ENCODE measurements around the gene PPP4R3A.
A peak's percentile ranks its signal among the peaks of the same experiment; 100 is the strongest.
"Not testable (repeated sequence)": the region's sequence is repeated elsewhere in the genome, so short reads cannot be mapped to it uniquely, and the experiment has no call there.

PPP4R3A gene

DNA sequence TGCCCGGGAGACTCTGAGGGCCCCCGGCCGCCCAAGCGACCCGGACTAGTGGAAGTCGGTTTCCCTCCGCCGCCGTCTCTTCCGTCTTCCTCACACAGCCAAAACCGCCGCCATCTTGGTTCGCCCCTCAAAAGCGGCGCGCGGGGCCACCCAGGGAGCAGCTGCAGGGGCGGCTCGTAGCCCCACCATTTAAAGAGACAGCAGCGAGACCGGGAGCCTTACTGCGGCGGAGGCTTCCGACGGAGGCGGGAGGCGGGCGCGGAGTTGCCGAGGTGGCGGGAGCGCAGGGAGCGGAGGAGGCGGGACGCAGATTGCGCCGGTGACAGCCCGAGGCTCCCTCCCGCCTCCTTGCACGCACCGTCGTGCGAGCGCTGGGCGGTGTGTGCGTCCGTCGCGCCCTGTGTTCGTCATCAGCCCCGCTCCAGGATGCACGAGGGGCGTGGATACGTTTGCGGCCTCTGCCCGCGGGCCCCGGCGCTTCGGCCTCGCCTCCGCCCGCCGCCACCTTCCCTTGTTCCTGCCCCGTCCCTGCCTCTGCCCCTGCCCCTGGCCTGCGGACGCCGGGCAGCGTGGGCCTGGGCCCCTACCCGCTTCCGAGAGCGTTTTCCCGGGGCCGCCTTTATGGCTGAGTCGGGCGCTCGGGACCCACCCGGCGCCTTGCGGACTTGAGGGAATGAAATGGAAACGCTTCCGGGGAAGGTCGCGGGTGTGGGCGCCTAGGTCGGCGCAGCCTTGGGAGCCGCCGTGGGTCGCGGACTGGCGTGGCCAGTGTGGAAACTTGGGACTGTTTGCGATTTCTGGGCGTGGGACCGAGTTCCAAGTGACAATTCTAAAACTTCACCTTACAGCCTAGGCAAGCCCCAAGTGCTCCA lies at the start of gene PPP4R3A:
PPP4R3A (minus strand) TSS at position 140 of the 872 bp plus-strand sequence. CDS start 663 bp downstream, outside the sequence.
- peak; percentile 93 for DNase-seq (ENCODE audit: low spot score)

DNA sequence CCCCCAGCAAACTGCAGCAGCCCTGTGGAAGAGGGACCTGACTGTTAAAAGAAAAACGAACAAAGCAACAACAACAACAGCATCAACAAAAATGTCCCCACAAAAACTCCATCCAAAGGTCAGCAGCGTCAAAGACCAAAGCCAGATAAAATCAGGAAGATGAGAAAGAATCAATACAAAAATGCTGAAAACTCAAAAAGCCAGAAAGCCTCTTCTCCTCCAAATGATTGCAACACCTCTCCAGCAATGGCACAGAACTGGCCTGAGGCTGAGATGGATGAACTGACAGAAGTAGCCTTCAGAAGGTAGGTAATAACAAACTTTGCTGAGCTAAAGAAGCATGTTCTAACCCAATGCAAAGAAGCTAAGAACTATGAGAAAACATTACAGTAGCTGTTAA lies 45.4 kb upstream of the PPP4R3A start:
- no peak for DNase-seq (ENCODE audit: low spot score)

DNA sequence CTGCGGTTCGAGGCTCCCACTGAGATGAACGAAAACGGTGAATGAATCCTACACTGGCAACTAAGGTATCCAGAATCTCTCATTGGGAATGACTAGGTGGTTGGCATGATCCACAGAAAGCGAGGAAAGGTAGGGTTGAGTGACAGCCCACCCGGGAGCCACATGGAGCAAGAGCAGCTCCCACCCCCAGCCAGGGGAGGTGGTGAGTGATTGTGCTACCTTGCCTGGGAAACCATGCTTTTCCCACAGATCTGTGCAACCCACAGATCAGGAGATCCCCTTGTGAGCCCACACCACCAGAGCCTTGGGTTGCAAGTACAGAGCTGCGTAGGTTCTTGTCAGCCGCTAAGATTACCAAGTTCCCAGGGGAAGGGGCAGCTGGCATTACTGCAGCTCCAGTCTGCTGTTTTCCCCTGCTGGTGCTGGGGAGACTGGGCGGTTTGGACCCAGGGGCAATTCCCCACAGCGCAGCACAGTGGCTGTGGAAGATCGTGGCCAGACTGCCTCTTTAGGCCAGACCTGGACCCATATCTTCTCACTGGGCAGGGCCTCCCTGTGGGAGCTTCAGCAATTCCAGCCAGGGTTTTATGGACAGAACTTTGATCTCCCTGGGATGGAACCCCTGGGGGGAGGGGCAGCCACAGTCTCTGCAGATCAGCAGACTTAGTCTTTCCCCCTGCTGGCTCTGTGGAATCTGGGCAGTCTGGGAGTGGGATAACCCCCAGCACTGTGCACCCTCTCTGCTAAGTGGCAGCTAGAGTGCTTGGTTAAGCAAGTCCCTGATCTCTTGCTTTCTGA lies 44.6 kb upstream of the PPP4R3A start:
- no peak for DNase-seq (ENCODE audit: low spot score)

DNA sequence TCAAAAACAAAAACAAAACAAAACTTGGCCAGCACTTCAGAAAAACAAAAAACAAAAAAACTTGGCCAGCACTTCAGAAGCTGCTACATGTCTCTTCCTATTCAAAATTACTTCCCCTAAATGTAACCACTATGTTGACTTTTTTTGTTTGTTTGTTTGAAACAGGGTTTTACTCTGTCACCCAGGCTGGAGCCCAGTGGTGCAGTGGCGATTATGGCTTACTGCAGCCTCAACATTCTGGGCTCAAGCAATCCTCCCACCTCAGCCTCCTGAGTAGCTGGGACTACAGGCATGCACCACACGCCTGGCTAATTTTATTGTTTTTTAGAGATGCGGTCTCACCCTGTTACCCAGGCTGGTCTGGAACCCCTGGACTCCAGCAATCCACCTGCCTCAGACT lies 38.0 kb upstream of the PPP4R3A start:
- no peak for DNase-seq (ENCODE audit: low spot score)

DNA sequence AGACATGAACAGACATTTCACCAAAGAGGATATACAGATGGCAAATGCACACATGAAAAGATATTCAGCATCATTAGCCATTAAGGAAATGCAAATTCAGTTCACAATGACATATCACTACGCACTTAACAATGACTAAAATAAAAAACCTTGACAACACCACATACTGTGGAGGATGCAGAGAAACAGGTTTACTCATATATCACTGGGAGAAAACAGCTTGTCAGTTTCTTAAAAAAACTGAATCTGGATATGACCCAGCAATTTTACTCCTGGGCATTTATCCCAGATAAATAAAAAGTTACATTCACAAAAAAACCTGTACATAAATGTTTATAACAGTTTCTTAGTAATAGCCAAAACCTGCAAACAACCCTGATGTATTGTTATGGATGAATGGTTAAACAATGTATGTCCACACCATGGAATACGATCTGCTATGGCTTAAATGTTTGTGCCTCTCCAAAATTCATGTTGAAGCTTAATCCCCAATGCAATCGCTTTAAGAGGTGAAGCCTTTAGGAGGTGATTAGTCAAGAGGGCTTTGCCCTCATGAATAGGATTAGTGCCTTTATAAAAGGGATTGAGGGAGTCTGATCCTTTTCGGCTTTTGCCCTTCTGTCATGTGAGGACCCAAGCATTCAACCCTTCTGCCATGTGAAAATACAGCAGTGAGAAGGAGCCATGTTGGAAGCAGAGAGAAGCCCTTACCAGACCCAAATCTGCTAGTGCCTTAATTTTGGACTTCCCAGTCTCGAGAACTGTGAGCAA lies 36.0 kb upstream of the PPP4R3A start:
- no peak for DNase-seq (ENCODE audit: low spot score)

DNA sequence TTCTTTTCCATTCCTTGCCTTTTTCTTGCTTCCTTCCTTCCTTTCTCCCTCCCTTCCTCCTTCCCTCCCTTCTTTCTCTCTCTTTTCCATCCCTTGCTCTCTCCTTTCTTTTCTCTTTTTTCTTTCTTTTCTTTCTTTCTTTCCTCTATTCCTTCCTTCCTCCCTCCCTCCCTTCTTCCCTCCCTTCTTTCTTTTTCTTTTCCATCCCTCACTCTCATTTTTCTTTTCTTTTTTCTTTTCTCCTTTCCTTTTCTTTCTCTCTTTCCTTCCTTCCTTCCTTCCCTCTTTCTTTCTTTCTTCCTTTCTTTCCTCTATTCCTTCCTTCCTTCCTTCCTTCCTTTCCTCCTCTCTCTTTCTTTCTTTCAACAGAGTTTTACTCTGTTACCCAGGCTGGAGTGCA lies 35.1 kb upstream of the PPP4R3A start:
- no peak for DNase-seq (ENCODE audit: low spot score)

DNA sequence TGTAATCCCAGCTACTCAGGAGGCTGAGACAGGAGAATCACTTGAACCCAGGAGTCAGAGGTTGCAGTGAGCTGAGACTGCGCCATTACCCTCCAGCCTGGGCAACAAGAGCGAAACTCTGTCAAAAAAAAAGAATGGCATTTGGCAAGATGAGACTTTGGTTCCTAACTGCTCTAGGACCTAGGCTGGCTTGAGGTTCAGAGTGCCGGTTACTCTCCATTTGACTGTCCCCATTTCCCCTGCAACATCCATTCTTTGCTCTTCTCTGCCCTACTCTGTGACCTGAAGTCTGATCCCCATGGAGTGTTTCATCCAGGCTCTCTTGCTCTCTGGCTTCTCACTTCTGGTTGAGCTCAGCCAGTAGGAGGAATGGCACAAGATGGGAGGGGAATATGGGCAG lies 26.2 kb upstream of the PPP4R3A start:
- no peak for DNase-seq (ENCODE audit: low spot score)

DNA sequence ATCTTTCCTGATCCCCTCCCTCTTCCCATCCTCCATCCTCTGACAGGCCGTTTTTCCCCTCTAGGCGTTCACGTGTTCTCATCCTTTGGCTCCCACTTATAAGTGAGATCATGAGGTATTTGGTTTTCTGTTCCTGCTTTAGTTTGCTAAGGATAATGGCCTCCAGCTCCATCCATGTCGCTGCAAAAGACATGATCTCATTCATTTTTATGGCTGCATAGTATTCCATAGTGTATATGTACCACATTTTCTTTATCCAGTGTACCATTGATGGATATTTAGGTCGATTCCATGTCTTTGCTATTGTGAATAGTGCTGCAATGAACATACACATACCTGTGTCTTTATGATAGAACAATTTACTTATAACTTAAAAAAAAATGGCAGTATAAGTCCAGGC lies 23.9 kb upstream of the PPP4R3A start:
- DNase-seq (ENCODE audit: low spot score) = not testable (repeated sequence)

DNA sequence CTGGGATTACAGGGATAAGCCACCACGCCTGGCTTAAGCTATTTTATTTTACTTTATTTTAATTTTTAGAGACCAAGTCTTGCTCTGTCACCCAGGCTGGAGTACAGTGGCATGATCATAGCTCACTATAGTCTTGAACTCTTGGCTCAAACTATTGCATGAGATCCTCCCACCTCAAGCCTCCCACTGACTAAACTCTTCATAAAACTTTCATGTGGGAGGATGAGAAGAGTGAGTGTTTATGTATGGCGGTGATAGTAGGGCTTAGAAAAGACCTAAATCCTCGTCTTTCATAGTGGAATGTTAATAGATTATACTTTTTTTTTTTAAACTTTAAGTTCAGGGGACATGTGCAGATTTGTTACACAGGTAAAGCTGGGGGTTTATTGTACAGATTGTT lies 23.5 kb upstream of the PPP4R3A start:
- no peak for DNase-seq (ENCODE audit: low spot score)

DNA sequence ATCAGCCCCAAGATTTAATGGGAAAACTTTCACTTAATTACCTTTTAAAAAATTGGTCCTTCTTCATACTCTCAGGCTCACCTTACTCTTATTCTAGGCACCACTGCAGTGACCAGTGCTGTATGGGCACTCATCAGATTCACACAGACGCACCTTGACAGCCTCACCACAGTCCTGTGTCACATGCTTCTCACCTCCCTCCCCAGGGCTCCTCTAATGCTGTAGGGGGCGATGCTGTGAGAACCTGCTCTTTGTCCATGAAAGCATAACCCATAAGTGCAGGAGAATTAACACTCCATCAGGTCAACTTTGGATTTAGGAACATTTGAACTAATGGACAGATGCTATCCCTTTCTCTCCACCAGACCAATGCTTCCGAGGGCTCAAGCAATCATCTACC lies 13.9 kb upstream of the PPP4R3A start:
- DNase-seq (ENCODE audit: low spot score) = no peak

DNA sequence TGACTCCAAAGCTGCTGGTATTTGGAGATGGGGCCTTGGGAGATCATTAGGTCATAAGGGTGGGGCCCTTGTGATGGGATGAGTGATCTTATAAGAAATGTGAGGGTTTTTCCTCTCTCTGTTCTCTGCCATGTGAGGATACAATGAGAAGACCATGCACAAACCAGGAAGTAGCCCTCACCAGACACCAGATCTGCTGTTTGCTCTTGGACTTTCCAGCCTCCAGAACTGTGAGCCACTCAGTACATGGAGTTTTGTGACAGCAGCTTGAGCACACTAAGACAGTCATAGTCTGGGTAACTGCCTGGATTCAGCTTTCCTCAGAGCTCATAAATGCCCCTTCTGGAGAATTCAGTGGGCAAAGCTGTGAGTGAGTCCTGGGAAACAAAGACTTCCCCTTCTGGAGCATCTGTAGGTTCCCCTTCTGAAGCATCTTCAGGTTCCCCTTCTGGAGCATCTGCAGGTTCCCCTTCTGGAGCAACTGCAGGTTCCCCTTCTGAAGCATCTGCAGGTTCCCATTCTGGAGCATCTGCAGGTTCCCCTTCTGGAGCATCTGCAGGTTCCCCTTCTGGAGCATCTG lies 11.0 kb upstream of the PPP4R3A start:
- DNase-seq (ENCODE audit: low spot score) = no peak

DNA sequence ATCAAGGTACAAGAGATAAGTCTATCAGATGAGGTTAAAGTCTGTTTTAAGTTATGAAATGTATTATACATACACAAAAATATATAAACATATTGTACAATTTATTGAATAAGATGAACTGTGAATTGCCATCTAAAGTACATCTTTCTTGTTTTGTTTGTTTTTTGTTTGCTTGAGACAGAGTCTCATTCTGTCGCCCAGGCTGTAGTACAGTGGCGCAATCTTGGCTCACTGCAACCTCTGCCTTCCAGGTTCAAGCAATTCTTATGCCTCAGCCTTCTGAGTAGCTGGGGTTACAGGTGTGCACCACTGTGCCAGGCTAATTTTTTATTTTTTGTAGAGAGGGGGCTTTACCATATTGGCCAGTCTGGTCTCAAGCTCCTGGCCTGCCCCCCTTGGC lies 10.0 kb upstream of the PPP4R3A start:
- no peak for DNase-seq (ENCODE audit: low spot score)

DNA sequence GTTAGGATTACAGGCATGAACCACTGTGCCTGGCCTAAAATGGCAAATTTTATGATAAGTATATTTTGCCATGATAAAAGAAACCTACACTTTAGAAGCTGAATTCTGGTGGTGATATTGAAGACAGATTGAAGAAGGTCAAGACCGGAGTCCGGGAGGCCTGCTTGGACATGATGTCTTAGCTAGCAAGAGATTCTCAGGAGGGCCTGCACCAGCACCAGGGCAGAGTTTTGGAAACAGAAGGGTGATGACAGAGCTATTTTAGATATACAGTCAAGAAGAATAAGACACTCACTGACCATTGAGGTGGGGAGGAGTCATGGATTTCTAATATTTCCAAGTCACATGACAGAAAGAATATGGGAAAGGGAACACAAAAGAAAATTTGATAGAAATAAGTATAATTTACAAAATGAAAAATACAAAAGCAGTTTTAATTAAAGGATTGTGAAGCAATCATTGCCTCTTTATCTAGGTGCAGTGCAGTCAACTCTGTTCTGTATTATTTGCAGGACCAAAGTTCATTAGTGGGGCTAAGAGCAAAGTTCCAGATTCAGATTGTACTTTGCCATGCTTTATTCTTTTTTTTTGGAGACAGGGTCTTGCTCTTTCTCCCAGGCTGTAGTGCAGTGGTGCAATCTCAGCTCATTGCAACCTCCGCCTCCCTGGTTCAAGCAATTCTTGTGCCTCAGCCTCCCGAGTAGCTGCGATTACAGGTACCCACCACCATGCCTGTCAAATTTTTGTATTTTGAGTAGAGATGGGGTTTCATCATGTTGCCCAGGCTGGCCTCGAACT lies 9.3 kb upstream of the PPP4R3A start:
- DNase-seq (ENCODE audit: low spot score) = no peak

DNA sequence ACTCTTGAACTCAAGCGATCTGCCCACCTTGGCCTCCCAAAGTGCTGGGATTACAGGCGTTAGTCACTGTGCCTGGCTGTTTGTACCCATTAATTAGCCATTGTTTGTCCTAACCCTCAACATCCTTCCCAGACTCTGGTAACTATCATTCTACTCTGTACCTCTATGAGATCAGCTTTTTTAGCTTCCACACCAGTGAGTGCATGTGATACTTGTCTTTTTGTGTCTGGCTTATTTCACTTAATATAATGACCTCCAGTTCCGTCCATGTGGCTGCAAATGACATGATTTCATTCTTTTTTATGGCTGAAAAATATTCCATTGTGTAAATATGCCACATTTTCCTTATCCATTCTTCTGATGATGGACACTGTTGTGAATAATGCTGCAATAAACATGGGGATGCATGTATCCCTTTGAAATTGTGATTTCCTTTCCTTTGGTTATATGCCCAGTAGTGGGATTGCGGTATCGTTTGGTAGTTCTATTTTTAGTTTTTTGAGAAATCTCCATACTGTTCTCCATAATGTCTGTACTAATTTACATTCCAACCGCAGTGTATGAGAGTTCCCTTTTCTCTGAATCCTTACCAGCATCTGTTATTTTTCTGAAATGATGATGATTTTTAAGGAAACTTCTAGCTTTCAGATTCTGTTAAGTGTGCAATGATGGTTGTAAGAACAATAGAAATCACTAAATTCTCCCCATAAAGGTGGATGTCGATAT lies 6.7 kb upstream of the PPP4R3A start:
- DNase-seq (ENCODE audit: low spot score) = no peak

DNA sequence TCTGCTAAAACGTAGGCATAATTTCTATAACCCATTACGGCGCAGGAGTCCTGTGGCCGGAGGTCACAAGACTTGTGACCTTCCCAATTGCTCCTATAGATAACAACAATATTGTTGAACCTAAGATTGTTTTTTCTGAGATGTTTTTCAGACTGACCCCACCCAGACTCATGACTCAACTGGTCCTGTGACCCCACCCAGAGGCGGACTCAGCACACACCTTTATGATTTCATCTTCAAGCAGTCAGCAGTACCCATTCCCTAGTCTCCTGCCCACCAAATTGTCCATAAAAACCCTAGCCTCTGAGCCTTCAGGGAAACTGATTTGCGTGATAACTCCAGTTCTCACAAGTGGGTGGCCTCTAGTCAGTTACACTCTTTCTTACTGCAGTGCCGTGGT lies 5.9 kb upstream of the PPP4R3A start:
- DNase-seq (ENCODE audit: low spot score) = no peak

DNA sequence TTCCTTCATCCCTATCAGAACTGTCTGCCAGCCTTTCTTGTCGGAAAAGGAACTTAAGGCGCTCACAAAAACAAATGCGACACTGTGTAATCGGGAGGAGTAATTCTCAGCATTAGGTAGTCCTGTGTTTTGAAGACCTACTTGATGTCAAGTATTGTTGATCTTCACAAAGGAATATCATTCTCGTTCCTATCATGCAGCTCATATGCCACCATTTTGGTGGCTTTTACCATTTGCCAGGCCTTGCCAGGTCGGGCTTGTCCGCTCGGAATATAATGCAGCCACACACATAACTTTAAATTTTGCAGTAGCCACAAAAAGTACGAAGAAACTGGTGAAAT lies 903 bp upstream of the PPP4R3A start:
- DNase-seq (ENCODE audit: low spot score) = no peak

DNA sequence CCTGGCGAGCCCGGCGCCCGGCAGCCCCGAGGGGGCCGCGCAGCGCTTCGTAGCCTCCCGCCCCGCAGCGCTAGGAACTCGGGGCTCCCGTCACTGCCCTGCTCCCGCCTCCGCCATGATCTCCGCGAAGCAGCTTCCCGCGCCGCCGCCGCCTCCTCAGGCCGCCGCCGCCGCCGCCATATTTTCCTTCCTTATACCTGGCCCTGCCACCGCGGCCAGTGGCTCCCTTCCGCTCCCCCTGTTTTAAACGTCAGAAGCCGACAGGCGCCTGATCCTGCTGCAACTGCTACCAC lies 286 bp downstream of the PPP4R3A start:
- DNase-seq (ENCODE audit: low spot score) = peak; percentile 26

DNA sequence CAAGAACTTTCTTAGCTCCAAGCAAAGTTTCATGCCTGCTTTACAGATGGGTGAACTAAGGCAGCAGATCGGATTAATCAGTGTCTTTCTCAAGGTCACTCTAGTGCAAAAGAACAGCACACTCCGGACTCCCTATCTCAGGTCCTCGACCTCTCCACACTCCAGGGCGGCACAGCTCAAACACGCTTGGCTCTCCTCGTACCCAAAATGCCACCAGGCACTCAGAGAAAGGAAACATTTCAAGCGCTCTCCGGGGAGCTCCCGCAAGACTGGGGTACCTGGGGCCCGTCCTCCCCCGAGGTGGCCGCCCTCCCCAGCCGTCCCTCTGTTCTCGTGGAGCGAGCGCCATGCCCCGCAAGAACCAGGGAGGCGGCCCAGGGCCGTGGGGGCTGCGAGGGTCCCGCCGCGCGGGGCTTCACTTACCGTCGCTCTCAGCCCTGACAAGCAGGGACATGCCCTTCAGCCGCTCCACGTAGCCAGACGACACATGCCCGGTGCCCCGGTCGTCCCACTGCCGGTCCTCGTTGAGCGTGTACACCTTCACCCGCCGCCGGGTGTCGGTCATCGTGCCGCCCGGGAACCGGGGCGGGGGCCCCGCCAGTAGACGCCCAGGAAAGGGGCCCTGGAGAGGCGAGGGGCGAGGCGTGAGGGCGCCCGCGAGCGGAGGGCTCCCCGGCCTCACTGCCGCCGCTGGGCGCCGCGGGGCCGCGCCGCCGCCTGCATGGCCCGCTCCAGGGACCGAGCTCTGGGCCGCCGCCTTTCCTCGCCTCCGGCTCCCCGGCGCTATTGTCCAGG lies 830 bp downstream of the PPP4R3A start:
- no peak for DNase-seq (ENCODE audit: low spot score)

DNA sequence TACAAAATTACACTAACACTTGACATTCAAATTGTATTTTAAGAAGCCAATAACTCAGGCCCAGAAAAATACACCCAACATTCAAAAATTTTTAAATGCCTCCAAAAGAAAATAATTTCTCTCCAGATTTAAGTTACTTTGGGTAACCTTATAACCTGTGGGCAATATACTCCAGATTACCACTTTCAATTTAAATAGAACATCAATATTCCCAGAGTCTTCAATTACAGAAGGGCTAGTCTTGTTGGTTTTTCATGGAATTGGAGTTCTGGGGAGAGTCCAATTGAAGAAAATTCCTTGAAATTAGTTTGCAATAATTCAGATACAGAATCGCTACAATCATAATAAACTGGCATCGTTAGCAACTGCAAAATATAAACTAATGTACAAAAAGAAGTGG lies 2.0 kb downstream of the PPP4R3A start:
- DNase-seq (ENCODE audit: low spot score) = no peak

DNA sequence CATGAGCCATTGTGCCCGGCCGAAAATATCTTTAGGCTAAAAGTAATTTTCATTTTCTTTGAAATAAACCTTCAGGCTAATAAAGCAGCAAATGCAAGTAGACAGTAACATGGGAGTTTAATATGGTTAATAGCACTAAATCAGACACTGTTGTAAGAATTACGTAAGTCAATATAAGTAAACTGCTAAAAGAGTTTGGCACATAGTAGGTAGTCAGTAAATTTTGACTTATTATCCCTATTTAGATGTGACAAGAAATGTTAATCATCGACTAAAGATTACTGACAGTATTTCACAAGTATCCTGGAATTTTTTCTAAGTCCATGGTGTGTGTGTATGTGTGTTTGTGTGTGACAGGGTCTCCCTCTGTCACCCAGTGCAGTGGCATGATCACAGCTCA lies 3.9 kb downstream of the PPP4R3A start:
- DNase-seq (ENCODE audit: low spot score) = no peak
